A549 (cell line): Measurements from ENCODE around the gene RHBDL1. TPM values are rescaled to one million over a fixed set of nuclear protein-coding genes. Genes with fewer than 3 reads are reported as not detected.

Experiments used
- ATAC-seq, 2 experiments: fragments of 200-7000 bp in 1 of 2; fragments of >200 bp in 1 of 2; cut with Nextera tagmentation in 1 of 2; cut with Tn5 transposase in 1 of 2; 3 replicates each; pipeline versions ENCODE4 v1.8.0 to v1.9.1; 2018 to 2020; ENCODE audit warnings: mild to moderate bottlenecking in 1 of 2, moderate library complexity in 1 of 2
- CTCF ChIA-PET: fragments of 300-600 bp; sonication (Branson Sonifier 250); formaldehyde crosslinking; extraction: SDS; loops from one replicate; lab custom pipeline; 2021; ENCODE audit warnings: antibody characterized with exemption, inconsistent platforms; lab: Yijun Ruan, JAX
- POLR2A ChIA-PET: fragments of 350-600 bp; formaldehyde crosslinking; extraction: SDS; loops from one replicate; lab custom pipeline; 2021; ENCODE audit warnings: antibody characterized with exemption, inconsistent platforms; lab: Yijun Ruan, JAX
- DNase-seq, 2 experiments: peaks; one replicate each; pipeline versions ENCODE4 v3.0.0 to v3.0.0-alpha.2; 2011 to 2016; ENCODE audit warnings: low read depth in 1 of 2, low spot score in 1 of 2
- FAIRE-seq: peaks from 2 replicates; lab custom pipeline; 2011; peaks lifted over from hg19 to GRCh38; lab: Jason Lieb, UNC
- H3K27ac ChIP-seq, 2 experiments: fragments of >200 bp; sonication (Bioruptor Twin); formaldehyde crosslinking; 3 replicates each; pipeline ENCODE4 v1.5.1; 2016 to 2017
- H3K4me1 ChIP-seq: fragments of >200 bp; sonication (Bioruptor Twin); formaldehyde crosslinking; 3 replicates; pipeline ENCODE4 v1.6.1; 2016
- H3K4me2 ChIP-seq: fragments of >200 bp; sonication (Bioruptor Twin); formaldehyde crosslinking; 3 replicates; pipeline ENCODE4 v1.6.1; 2016
- H3K4me3 ChIP-seq: fragments of >200 bp; sonication (Bioruptor Twin); formaldehyde crosslinking; 3 replicates; pipeline ENCODE4 v1.5.1; 2016
- H3K9me3 ChIP-seq: fragments of >200 bp; sonication (Bioruptor Twin); formaldehyde crosslinking; 3 replicates; pipeline ENCODE4 v1.6.1; 2016
- BHLHE40 ChIP-seq: IDR thresholded peaks from 2 replicates; pipeline ENCODE4 v1.6.1; 2012; ENCODE audit warnings: low read depth, low read length, inconsistent platforms
- CEBPB ChIP-seq, 2 experiments: fragments of >200 bp in 1 of 2; sonication (Bioruptor Twin) in 1 of 2; formaldehyde crosslinking in 1 of 2; IDR thresholded peaks; 2 replicates each; pipeline ENCODE4 v1.6.1; 2012 to 2016
- FOXS1 ChIP-seq: fragments of 250-450 bp; sonication (Bioruptor Pico); IDR thresholded peaks from 2 replicates; pipeline ENCODE4 v1.5.0; 2020; ENCODE audit warnings: mild to moderate bottlenecking, moderate library complexity
- HEYL ChIP-seq: fragments of 250-450 bp; sonication (Bioruptor Pico); IDR thresholded peaks from 2 replicates; pipeline ENCODE4 v1.8.0; 2021; ENCODE audit warnings: mild to moderate bottlenecking, moderate library complexity
- HOXB13 ChIP-seq: fragments of 250-450 bp; sonication (Bioruptor Pico); IDR thresholded peaks from 2 replicates; pipeline ENCODE4 v1.5.0; 2020; ENCODE audit warnings: low read depth, mild to moderate bottlenecking, moderate library complexity
- MAFK ChIP-seq: fragments of 450-650 bp; IDR thresholded peaks from 2 replicates; pipeline ENCODE4 v1.6.1; 2014; ENCODE audit not compliant: partially characterized antibody
- MYC ChIP-seq: IDR thresholded peaks from 2 replicates; pipeline ENCODE4 v1.6.1; 2012; ENCODE audit warnings: mild to moderate bottlenecking, inconsistent platforms, low read length, improper control_type of control experiment, borderline replicate concordance
- RAD21 ChIP-seq, 2 experiments: fragments of >200 bp in 1 of 2; sonication (Bioruptor Twin) in 1 of 2; formaldehyde crosslinking in 1 of 2; IDR thresholded peaks in 1 of 2; conservative IDR thresholded peaks in 1 of 2; 2 replicates in 1 of 2; 3 replicates in 1 of 2; pipeline ENCODE4 v1.6.1; 2012 to 2018; ENCODE audit warnings: inconsistent platforms in 1 of 2
- RCOR1 ChIP-seq: fragments of 150-350 bp; IDR thresholded peaks from 2 replicates; pipeline ENCODE4 v1.6.1; 2014; ENCODE audit warnings: antibody characterized with exemption, low read length, low read depth
- TP53 ChIP-seq: fragments of 250-450 bp; sonication (Bioruptor Pico); IDR thresholded peaks from 2 replicates; pipeline ENCODE4 v1.5.0; 2021; ENCODE audit warnings: mild to moderate bottlenecking, moderate library complexity
- ZFP36 ChIP-seq: fragments of 450-650 bp; IDR thresholded peaks from 2 replicates; pipeline ENCODE4 v1.6.1; 2014; ENCODE audit warnings: borderline replicate concordance; ENCODE audit not compliant: partially characterized antibody
- ZNF302 ChIP-seq: fragments of 250-450 bp; sonication (Bioruptor Pico); IDR thresholded peaks from 2 replicates; pipeline ENCODE4 v1.9.0; 2021; ENCODE audit warnings: inconsistent platforms, mild to moderate bottlenecking, moderate library complexity
- WGBS: methylation state at CpG from one replicate; pipeline ENCODE4 v1.1.6; 2017; ENCODE audit errors: missing lambda C conversion rate; 5-methylcytosine and 5-hydroxymethylcytosine counted together
- polyA plus RNA-seq, 4 experiments: library from polyadenylated mRNA; depleted of rRNA in 3 of 4; stranded (reverse); fragments of >200 nt; fragmentation: RNase III in 1 of 4; extraction: RNeasy Plus Mini Kit Qiagen cat#74134 plus additional on column Dnase treatment in 1 of 4; gene quantifications; 2 replicates in 3 of 4; 3 replicates in 1 of 4; pipeline ENCODE4 v1.2.3, GENCODE V29; 2011 to 2017
- TF ChIP-seq, protein P1 (sequence below): fragments of 450-650 bp; IDR thresholded peaks from 2 replicates; pipeline ENCODE4 v1.6.1; 2014; ENCODE audit warnings: antibody characterized with exemption
- TF ChIP-seq, protein P2 (sequence below): fragments of 250-450 bp; sonication (Bioruptor Pico); IDR thresholded peaks from 2 replicates; pipeline ENCODE4 v1.5.0; 2021; ENCODE audit warnings: mild to moderate bottlenecking, moderate library complexity, borderline replicate concordance
- TF ChIP-seq, protein P3 (sequence below): fragments of >200 bp; sonication (Bioruptor Twin); formaldehyde crosslinking; IDR thresholded peaks from 3 replicates; pipeline ENCODE4 v1.5.1; 2016
- TF ChIP-seq, protein P4 (sequence below): IDR thresholded peaks from 2 replicates; pipeline ENCODE4 v1.6.1; 2012
- TF ChIP-seq, protein P5 (sequence below): IDR thresholded peaks from 2 replicates; pipeline ENCODE4 v1.6.1; 2012; ENCODE audit warnings: low read depth, borderline replicate concordance
- TF ChIP-seq, protein P6 (sequence below): fragments of 150-350 bp; IDR thresholded peaks from 2 replicates; pipeline ENCODE4 v1.6.1; 2014; ENCODE audit warnings: low read depth, mild to moderate bottlenecking, low read length

RHBDL1 gene
- polyA plus RNA-seq, 2 of the 4 experiments (the other 2 are of a cell fraction), result 0.56 to 1.4 TPM

DNA sequence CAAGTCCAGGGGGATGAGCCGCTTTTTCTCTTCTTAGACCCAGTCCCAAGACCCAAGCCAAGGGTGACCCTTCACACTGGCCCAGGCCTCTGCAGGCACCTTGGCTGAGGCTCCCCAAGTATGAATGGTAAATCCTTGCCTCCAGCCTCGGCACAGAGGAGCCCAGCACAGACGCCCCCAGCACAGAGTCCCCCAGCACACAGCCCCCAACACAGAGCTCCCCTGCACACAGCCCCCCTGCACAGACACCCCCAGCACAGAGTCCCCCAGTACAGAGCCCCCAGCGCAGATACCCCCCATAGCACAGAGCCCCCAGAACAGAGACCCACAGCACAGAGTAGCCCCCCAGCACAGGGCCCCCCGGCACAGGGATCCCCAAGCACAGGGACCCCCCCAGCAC lies 34.9 kb upstream of the RHBDL1 start:
- TF ChIP-seq, protein P1, sequence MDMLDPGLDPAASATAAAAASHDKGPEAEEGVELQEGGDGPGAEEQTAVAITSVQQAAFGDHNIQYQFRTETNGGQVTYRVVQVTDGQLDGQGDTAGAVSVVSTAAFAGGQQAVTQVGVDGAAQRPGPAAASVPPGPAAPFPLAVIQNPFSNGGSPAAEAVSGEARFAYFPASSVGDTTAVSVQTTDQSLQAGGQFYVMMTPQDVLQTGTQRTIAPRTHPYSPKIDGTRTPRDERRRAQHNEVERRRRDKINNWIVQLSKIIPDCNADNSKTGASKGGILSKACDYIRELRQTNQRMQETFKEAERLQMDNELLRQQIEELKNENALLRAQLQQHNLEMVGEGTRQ, result no peak
- TF ChIP-seq BHLHE40, result no peak
- TF ChIP-seq, protein P2, sequence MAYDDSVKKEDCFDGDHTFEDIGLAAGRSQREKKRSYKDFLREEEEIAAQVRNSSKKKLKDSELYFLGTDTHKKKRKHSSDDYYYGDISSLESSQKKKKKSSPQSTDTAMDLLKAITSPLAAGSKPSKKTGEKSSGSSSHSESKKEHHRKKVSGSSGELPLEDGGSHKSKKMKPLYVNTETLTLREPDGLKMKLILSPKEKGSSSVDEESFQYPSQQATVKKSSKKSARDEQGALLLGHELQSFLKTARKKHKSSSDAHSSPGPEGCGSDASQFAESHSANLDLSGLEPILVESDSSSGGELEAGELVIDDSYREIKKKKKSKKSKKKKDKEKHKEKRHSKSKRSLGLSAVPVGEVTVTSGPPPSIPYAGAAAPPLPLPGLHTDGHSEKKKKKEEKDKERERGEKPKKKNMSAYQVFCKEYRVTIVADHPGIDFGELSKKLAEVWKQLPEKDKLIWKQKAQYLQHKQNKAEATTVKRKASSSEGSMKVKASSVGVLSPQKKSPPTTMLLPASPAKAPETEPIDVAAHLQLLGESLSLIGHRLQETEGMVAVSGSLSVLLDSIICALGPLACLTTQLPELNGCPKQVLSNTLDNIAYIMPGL (CRISPR knock-in tag), result no peak
- TF ChIP-seq CEBPB (IDR thresholded peaks at IDR 0.05), result no peak
- TF ChIP-seq HOXB13 (CRISPR knock-in tag), result no peak
- no peak for TF ChIP-seq TP53
- TF ChIP-seq, protein P3, sequence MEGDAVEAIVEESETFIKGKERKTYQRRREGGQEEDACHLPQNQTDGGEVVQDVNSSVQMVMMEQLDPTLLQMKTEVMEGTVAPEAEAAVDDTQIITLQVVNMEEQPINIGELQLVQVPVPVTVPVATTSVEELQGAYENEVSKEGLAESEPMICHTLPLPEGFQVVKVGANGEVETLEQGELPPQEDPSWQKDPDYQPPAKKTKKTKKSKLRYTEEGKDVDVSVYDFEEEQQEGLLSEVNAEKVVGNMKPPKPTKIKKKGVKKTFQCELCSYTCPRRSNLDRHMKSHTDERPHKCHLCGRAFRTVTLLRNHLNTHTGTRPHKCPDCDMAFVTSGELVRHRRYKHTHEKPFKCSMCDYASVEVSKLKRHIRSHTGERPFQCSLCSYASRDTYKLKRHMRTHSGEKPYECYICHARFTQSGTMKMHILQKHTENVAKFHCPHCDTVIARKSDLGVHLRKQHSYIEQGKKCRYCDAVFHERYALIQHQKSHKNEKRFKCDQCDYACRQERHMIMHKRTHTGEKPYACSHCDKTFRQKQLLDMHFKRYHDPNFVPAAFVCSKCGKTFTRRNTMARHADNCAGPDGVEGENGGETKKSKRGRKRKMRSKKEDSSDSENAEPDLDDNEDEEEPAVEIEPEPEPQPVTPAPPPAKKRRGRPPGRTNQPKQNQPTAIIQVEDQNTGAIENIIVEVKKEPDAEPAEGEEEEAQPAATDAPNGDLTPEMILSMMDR, result no peak
- TF ChIP-seq, protein P4, sequence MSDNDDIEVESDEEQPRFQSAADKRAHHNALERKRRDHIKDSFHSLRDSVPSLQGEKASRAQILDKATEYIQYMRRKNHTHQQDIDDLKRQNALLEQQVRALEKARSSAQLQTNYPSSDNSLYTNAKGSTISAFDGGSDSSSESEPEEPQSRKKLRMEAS, result no peak
- TF ChIP-seq RAD21 (conservative IDR thresholded peaks at IDR 0.05 in 1 of 2, IDR thresholded peaks at IDR 0.05 in 1 of 2), result no peak
- TF ChIP-seq ZFP36, result no peak
- TF ChIP-seq ZNF302 (CRISPR knock-in tag), result no peak
- TF ChIP-seq HEYL, result no peak
- TF ChIP-seq FOXS1, result no peak
- TF ChIP-seq MYC, result no peak
- TF ChIP-seq, protein P5, sequence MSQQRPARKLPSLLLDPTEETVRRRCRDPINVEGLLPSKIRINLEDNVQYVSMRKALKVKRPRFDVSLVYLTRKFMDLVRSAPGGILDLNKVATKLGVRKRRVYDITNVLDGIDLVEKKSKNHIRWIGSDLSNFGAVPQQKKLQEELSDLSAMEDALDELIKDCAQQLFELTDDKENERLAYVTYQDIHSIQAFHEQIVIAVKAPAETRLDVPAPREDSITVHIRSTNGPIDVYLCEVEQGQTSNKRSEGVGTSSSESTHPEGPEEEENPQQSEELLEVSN, result no peak
- TF ChIP-seq RCOR1, result no peak
- no peak for TF ChIP-seq MAFK
- TF ChIP-seq, protein P6, sequence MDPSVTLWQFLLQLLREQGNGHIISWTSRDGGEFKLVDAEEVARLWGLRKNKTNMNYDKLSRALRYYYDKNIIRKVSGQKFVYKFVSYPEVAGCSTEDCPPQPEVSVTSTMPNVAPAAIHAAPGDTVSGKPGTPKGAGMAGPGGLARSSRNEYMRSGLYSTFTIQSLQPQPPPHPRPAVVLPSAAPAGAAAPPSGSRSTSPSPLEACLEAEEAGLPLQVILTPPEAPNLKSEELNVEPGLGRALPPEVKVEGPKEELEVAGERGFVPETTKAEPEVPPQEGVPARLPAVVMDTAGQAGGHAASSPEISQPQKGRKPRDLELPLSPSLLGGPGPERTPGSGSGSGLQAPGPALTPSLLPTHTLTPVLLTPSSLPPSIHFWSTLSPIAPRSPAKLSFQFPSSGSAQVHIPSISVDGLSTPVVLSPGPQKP, result no peak
- no peak for DNase-seq
- H3K27ac ChIP-seq, result peak overlapping the region in 1 of 2 experiments; percentile 94; a peak in 3 of 6 replicates
- H3K4me1 ChIP-seq, result peaks cover 34% of the 10 kb centered on the region
- ATAC-seq, result no peak
- POLR2A ChIA-PET, result interaction anchor here (0.7 kb wide), 1 partner anchor 39 kb away, joined by 7 read pairs; the partner anchor contains the start of gene STUB1
- no peak for FAIRE-seq
- H3K4me3 ChIP-seq, result no peak overlapping the region
- CTCF ChIA-PET, result interaction anchor here (0.5 kb wide), 1 partner anchor 45 kb away, joined by 3 read pairs; no protein-coding TSS in a partner anchor
- H3K9me3 ChIP-seq, result no peaks in the 10 kb centered on the region
- WGBS, result 100% methylated on average over 3 of the region's 5 CpGs
- H3K4me2 ChIP-seq, result peak overlapping the region; percentile 86; the same call in 2 of the 3 replicates
